Stimulated activated memory B cell treated with anti-CD40 and anti-IgM and Interleukin-4, amounts not matched to agents 10 μg/mL and 1 μg/mL and 100 μg/mL, for 72 hours (primary cell): ENCODE results near the gene AP4M1.

ENCODE experiments used
- ATAC-seq: fragments of 150-1000 bp; cut with Tn5 transposase; 2 replicates; pipeline ENCODE4 v1.10.0; 2021
- H3K27ac Mint-ChIP-seq: one replicate; pipeline ENCODE4 v1.8.0; 2022; ENCODE audit warnings: mild to moderate bottlenecking, mixed read lengths
- H3K27me3 Mint-ChIP-seq: one replicate; pipeline ENCODE4 v1.8.0; 2022; ENCODE audit warnings: mixed read lengths
- H3K36me3 Mint-ChIP-seq: one replicate; pipeline ENCODE4 v1.8.0; 2022; ENCODE audit warnings: mixed read lengths
- H3K4me1 Mint-ChIP-seq: one replicate; pipeline ENCODE4 v1.8.0; 2022; ENCODE audit warnings: mixed read lengths
- H3K4me3 Mint-ChIP-seq: one replicate; pipeline ENCODE4 v1.8.0; 2022; ENCODE audit warnings: mild to moderate bottlenecking, moderate library complexity, mixed read lengths
- H3K9me3 Mint-ChIP-seq: one replicate; pipeline ENCODE4 v1.8.0; 2022; ENCODE audit warnings: mixed read lengths

AP4M1 gene

GRCh38 chr7:100101016-100101862, at the start of gene AP4M1, which contains the start of gene MCM7:
TSS of gene AP4M1 (plus strand) at chr7:100101643. CDS start at chr7:100101715, 72 bp downstream.
TSS of gene MCM7 (minus strand) at chr7:100101397. CDS start at chr7:100101294, 103 bp downstream.
- Mint-ChIP-seq H3K9me3 (no peaks in the 10 kb centered on the region), H3K27ac (peak within 1 kb of the TSS; percentile 84), H3K27me3 (no peaks in the 10 kb centered on the region), H3K4me1 (peaks cover 44% of the 10 kb centered on the region), H3K4me3 (peak within 1 kb of the TSS; percentile 92), H3K36me3 (peaks cover 60% of the 10 kb centered on the region)
- peak; percentile 95 for ATAC-seq

- Mint-ChIP-seq H3K9me3 (no peaks in the 10 kb centered on the region), H3K4me3 (no peak overlapping the region), H3K27me3 (no peaks in the 10 kb centered on the region), H3K4me1 (peaks cover 16% of the 10 kb centered on the region), H3K36me3 (peaks cover 16% of the 10 kb centered on the region), H3K27ac (no peak overlapping the region)
- ATAC-seq: no peak
Observed at GRCh38 chr7:100053215-100053614, 48.2 kb upstream of the AP4M1 start.

GRCh38 chr7:100057006-100057405, 44.4 kb upstream of the AP4M1 start:
- Mint-ChIP-seq H3K27me3 (no peaks in the 10 kb centered on the region), H3K27ac (no peak overlapping the region), H3K4me1 (peaks cover 6% of the 10 kb centered on the region), H3K36me3 (peaks cover 38% of the 10 kb centered on the region), H3K9me3 (no peaks in the 10 kb centered on the region), H3K4me3 (no peak overlapping the region)
- ATAC-seq: no peak

GRCh38 chr7:100059251-100059739, 42.1 kb upstream of the AP4M1 start:
- H3K27ac Mint-ChIP-seq: no peak overlapping the region
- H3K4me1 Mint-ChIP-seq: peaks cover 6% of the 10 kb centered on the region
- peak; percentile 43 for ATAC-seq
- no peaks in the 10 kb centered on the region for H3K9me3 Mint-ChIP-seq
- H3K36me3 Mint-ChIP-seq: peaks cover 46% of the 10 kb centered on the region
- H3K4me3 Mint-ChIP-seq: no peak overlapping the region
- H3K27me3 Mint-ChIP-seq: no peaks in the 10 kb centered on the region

GRCh38 chr7:100061518-100062193, 39.8 kb upstream of the AP4M1 start:
- Mint-ChIP-seq H3K4me3 (no peak overlapping the region), H3K4me1 (peaks cover 6% of the 10 kb centered on the region), H3K36me3 (peaks cover 54% of the 10 kb centered on the region), H3K27ac (no peak overlapping the region), H3K27me3 (no peaks in the 10 kb centered on the region), H3K9me3 (no peaks in the 10 kb centered on the region)
- ATAC-seq: no peak

GRCh38 chr7:100063376-100063775, 38.1 kb upstream of the AP4M1 start:
- no peaks in the 10 kb centered on the region for H3K4me1 Mint-ChIP-seq
- H3K27me3 Mint-ChIP-seq: no peaks in the 10 kb centered on the region
- no peak for ATAC-seq
- peaks cover 48% of the 10 kb centered on the region for H3K36me3 Mint-ChIP-seq
- H3K9me3 Mint-ChIP-seq: no peaks in the 10 kb centered on the region
- no peak overlapping the region for H3K4me3 Mint-ChIP-seq
- H3K27ac Mint-ChIP-seq: no peak overlapping the region

- Mint-ChIP-seq H3K27me3 (no peaks in the 10 kb centered on the region), H3K9me3 (no peaks in the 10 kb centered on the region), H3K4me1 (no peaks in the 10 kb centered on the region), H3K4me3 (no peak overlapping the region), H3K27ac (no peak overlapping the region), H3K36me3 (peaks cover 48% of the 10 kb centered on the region)
- ATAC-seq: no peak
Observed at GRCh38 chr7:100064162-100064561, 37.3 kb upstream of the AP4M1 start.

- H3K36me3 Mint-ChIP-seq: peaks cover 53% of the 10 kb centered on the region
- no peaks in the 10 kb centered on the region for H3K4me1 Mint-ChIP-seq
- no peak for ATAC-seq
- no peaks in the 10 kb centered on the region for H3K27me3 Mint-ChIP-seq
- H3K4me3 Mint-ChIP-seq: no peak overlapping the region
- H3K27ac Mint-ChIP-seq: no peak overlapping the region
- peaks cover 5% of the 10 kb centered on the region for H3K9me3 Mint-ChIP-seq
Observed at GRCh38 chr7:100065452-100066186, 35.8 kb upstream of the AP4M1 start.

GRCh38 chr7:100066953-100067352, 34.5 kb upstream of the AP4M1 start:
- H3K27me3 Mint-ChIP-seq: no peaks in the 10 kb centered on the region
- no peaks in the 10 kb centered on the region for H3K4me1 Mint-ChIP-seq
- peaks cover 54% of the 10 kb centered on the region for H3K36me3 Mint-ChIP-seq
- H3K27ac Mint-ChIP-seq: no peak overlapping the region
- H3K4me3 Mint-ChIP-seq: no peak overlapping the region
- no peak for ATAC-seq
- peaks cover 12% of the 10 kb centered on the region for H3K9me3 Mint-ChIP-seq

GRCh38 chr7:100069991-100070390, 31.5 kb upstream of the AP4M1 start:
- Mint-ChIP-seq H3K36me3 (peaks cover 68% of the 10 kb centered on the region), H3K27me3 (no peaks in the 10 kb centered on the region), H3K4me1 (no peaks in the 10 kb centered on the region), H3K4me3 (no peak overlapping the region), H3K9me3 (peaks cover 18% of the 10 kb centered on the region), H3K27ac (no peak overlapping the region)
- ATAC-seq: no peak

- Mint-ChIP-seq H3K4me3 (no peak overlapping the region), H3K27me3 (no peaks in the 10 kb centered on the region), H3K27ac (no peak overlapping the region), H3K36me3 (peaks cover 79% of the 10 kb centered on the region), H3K4me1 (peaks cover 3% of the 10 kb centered on the region), H3K9me3 (peaks cover 18% of the 10 kb centered on the region)
- no peak for ATAC-seq
Observed at GRCh38 chr7:100071018-100071723, 30.3 kb upstream of the AP4M1 start.

GRCh38 chr7:100072462-100072861, 29.0 kb upstream of the AP4M1 start:
- no peak for ATAC-seq
- no peak overlapping the region for H3K27ac Mint-ChIP-seq
- H3K36me3 Mint-ChIP-seq: peaks cover 83% of the 10 kb centered on the region
- peaks cover 18% of the 10 kb centered on the region for H3K9me3 Mint-ChIP-seq
- H3K4me1 Mint-ChIP-seq: peaks cover 5% of the 10 kb centered on the region
- H3K27me3 Mint-ChIP-seq: no peaks in the 10 kb centered on the region
- H3K4me3 Mint-ChIP-seq: no peak overlapping the region

GRCh38 chr7:100074841-100075240, 26.6 kb upstream of the AP4M1 start:
- Mint-ChIP-seq H3K4me1 (peaks cover 16% of the 10 kb centered on the region), H3K9me3 (peaks cover 18% of the 10 kb centered on the region), H3K27ac (no peak overlapping the region), H3K27me3 (no peaks in the 10 kb centered on the region), H3K36me3 (peaks cover 85% of the 10 kb centered on the region), H3K4me3 (no peak overlapping the region)
- ATAC-seq: no peak

- no peak overlapping the region for H3K27ac Mint-ChIP-seq
- H3K27me3 Mint-ChIP-seq: no peaks in the 10 kb centered on the region
- H3K9me3 Mint-ChIP-seq: peaks cover 15% of the 10 kb centered on the region
- peaks cover 22% of the 10 kb centered on the region for H3K4me1 Mint-ChIP-seq
- ATAC-seq: no peak
- H3K36me3 Mint-ChIP-seq: peaks cover 79% of the 10 kb centered on the region
- no peak overlapping the region for H3K4me3 Mint-ChIP-seq
Observed at GRCh38 chr7:100075418-100075817, 26.0 kb upstream of the AP4M1 start.
